Stimulated activated CD4-positive, alpha-beta T cell treated with anti-CD3 and anti-CD28 coated beads, Interleukin-2, amount 100 ng/mL, for 4 hours (primary cell): ENCODE measurements around the gene OAS2.
A peak's percentile ranks its signal among the peaks of the same experiment; 100 is the strongest.

Experiments used
- DNase-seq: peaks from one replicate; pipeline ENCODE4 v3.0.0-alpha.2; 2020; ENCODE audit warnings: low read depth

Gene OAS2

DNA sequence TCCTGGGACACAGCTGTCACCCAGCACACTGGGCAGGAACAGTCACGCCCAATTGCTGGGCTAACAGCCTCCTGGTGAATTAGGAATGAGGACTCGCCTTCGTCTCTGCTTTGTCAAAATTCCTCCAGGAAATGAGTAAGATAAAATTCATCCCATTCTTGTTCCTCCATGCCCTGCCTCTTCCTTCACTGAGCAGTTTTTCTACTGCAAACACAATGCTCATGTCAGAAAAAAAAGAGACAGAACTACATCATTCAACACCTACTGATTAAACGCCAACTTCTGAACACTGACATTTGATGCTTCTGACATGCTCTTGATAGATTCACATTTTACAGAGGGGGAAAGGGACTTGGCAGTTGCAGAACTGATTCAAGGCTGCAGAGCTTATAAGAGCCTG is 40.7 kb downstream of the OAS2 start:
- DNase-seq: no peak

GRCh38 chr12:113021500-113021899 is 43.2 kb downstream of the OAS2 start:
- DNase-seq: no peak

DNA sequence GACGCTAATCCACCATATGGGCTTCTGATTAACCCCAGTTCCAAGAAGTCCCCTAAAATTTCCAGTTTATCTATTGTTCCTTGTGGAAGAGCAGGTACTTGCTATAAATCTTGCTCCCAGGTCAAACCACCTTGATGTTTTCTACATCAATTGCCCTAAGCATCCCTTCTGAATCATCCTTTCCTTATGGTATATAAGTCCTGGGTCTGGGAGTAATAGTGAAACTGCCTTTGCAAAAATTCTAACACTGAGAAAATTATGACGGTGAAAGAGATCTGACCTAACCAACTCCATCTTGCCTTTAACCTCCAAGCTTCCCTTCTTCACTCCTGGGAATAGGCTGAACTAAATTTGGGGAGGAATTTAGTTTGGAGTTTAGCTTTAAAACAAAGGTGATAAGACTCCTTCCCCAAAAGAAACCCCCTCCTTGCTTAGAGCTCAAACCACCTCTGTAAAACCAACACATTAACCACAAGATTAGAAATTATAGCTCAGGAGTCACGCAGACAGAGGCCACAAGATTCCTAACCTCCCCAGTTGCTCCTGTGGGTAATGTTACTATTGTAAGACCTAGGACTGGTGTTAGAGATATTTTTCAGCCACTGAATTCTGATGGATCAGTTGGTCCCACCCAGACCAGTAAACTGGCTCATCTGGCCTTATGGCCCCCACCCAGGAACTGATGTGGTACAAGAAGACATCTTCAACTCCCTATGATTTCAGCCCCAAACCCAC is 44.4 kb downstream of the OAS2 start:
- DNase-seq: no peak

DNA sequence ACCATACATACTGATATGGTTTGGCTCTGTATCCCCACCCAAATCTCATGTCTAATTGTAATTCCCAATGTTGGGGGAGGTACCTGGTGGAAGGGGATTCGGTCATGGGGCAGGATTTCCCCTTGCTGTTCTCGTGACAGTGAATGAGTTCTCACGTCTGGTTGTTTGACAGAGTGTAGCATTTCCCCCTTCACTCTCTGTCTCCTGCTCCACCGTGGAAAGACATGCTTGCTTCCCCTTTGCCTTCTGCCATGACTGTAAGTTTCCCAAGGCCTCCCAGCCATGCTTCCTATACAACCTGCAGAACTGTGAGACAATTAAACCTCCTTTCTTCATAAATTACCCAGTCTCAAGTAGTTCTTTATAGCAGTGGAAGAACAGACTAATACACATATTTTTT is 49.4 kb downstream of the OAS2 start:
- DNase-seq: no peak

DNA sequence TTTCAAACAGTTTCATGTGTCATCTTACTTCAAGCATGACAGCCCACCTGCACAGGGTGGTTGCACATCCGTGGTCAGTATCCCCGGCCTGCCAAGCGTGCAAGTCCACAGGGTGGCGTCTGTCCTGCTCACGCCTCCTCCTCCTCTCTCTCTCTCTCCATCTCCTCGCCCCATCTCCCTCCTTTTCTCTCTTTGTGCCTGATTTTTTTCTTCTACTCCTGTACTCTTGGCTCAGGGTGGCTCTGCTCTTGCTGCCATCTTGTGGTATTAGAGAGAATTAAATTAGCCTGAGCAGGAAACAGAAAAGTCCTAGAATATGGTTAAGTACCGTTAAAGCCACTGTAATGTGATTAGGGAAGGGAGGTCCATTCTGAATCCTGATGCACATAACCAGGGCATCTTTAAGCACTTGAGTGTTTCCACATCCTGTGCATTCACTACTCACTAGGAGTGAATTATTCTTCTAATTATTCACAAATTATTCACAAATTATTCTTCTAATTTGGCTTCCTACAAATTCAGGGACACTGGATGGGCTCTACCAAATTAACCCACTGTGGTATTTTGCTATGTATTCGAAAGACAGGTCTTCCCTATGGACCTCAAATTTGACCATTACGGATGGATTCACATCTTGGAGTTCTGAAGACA is 52.7 kb downstream of the OAS2 start:
- no peak for DNase-seq

DNA sequence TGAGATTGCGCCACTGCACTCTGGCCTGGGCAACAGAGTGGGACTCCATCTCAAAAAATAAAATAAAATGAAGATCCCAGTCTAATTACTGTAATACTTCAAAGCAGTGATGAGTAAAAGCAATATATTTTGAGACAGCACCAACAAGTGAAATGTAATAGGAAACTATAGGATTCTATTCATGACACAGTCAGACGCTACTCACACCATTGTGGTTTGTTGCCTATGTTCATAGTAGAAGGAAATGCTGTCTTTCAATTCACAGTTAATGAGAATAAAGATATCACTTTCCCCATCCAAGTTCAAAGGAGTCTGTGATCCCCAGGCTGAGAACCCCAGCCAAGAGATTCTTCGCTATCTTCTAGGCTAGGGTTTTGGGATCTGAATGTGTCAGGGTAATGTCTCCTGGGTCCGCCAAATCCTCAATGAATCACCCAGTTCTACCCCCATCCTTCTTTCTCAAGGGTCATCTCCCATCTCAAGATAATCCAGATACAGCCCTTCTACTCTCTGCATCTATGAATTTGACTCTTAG is 61.7 kb downstream of the OAS2 start:
- DNase-seq: no peak

GRCh38 chr12:113040722-113041171 is 62.4 kb downstream of the OAS2 start:
- DNase-seq: no peak

GRCh38 chr12:113041560-113041959 is 63.2 kb downstream of the OAS2 start:
- no peak for DNase-seq

DNA sequence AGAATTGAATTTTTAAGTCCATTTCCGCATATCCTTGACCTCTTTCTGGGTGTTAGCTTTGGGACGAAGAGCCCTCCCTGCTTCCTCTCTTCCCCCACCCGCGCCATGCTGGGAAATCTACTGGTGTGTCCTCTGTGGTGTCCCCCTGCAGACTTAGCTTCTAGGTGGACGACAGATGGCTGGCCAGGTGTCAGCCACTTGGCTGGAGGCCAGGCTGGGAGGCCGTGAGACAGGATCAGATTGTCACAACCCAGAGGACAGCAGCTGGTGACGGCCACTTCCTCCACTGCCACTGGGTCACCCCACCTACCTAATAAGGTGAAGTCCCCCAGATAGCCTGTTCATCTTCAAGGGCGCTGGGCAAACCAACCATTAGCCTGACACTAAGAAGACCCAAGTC is 64.9 kb downstream of the OAS2 start:
- no peak for DNase-seq

- no peak for DNase-seq
Measured at GRCh38 chr12:113044516-113044915, 66.2 kb downstream of the OAS2 start.

GRCh38 chr12:113048716-113049127 is 70.4 kb downstream of the OAS2 start:
- DNase-seq: peak; percentile 57

GRCh38 chr12:113049976-113050742 is 71.8 kb downstream of the OAS2 start:
- no peak for DNase-seq

DNA sequence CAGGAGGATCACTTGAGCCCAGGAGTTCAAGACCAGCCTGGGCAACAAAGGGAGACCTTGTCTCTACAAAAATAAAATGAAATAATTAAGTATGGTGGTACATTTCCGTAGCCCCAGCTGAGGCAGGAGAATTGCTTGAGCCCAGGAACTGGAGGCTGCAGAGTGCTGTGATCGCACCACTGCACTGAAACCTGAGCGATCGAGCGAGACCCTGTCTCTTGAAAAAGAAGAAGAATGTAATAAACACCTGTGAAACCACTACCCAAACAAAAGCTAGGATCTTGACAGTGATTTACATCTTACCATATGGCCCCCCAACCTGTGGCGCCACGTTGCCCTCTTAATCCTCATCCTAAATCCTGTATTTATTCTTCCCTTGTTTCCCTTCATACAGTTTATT is 72.5 kb downstream of the OAS2 start:
- no peak for DNase-seq

- no peak for DNase-seq
Measured at GRCh38 chr12:113051759-113052158, 73.4 kb downstream of the OAS2 start.

- no peak for DNase-seq
Measured at GRCh38 chr12:113052326-113052725, 74.0 kb downstream of the OAS2 start.

DNA sequence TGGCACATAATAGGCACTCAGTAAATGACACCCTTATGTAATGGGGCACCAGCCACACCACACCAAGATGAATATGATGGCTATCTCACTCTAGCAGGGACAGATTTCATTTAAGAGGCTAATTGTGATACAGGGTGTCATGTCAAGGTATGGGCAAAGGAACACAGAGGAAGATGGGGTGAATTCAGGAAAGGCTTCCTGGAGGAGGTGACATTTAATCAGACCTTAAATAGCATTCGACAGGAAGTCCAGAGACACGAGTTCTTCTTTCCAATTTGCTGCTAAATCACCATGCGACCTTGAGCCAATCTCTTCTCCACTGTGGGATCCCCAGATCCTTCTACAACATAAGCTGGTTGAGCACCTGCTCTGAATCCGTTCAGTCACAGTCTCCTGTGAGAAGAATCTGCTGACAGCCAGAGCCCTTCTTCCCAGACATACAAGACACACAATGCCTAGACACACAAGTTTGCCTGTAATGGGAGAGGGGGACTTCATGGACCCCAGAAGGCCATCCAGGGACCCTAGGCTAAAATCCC is 76.7 kb downstream of the OAS2 start:
- DNase-seq: no peak

GRCh38 chr12:113055594-113056380 is 77.5 kb downstream of the OAS2 start:
- no peak for DNase-seq

DNA sequence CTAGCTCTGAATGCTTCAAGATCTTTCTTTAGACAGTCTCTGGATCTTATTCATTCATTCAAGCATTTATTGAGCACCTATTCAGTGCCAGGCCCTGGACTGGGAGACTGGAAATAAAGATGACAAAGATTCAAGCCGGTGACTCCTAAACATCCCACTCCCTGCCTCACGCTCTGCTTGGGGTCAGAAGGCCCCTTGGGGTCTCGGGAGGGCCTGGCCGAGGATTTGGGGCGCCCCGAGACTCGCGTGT is 78.0 kb downstream of the OAS2 start:
- no peak for DNase-seq

GRCh38 chr12:113056631-113057488 is 78.5 kb downstream of the OAS2 start, which contains the start of gene DTX1:
Gene DTX1, plus strand, starts transcription at chr12:113056730. Its CDS starts 1,463 bp downstream, at chr12:113058193.
- DNase-seq: peak; percentile 37

DNA sequence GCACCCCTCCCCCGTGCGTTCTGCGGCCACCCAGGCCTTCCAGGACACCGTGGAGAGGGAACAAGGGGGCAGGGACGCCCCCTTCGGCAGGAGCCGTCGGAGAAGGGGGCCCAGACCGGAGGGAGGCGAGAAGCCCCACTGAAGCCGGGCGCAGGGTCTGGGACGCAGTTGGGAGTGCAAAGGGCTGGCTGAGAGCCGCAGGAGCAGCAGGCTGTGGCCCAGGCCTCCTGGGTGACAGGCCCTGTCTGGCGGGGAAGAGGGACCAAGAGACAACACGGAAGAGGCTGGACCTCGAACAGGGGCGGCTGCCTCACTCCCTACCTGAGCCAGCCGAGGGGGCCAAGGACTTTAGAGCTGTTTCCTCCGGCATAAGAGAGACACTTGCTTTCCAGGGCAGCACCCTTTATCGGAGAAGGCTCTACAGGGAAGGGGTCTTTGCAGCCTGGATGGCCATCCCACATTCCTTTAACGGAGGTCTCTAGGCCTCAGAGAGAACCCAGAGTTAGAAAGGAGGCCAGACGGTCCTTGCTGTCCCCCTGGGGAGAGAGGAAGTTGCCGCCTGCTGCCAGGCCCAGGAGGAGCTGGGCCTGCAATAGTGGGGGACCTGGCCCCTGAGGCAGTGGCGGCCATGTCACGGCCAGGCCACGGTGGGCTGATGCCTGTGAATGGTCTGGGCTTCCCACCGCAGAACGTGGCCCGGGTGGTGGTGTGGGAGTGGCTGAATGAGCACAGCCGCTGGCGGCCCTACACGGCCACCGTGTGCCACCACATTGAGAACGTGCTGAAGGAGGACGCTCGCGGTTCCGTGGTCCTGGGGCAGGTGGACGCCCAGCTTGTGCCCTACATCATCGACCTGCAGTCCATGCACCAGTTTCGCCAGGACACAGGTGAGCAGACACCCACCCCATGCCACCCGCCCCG is 79.5 kb downstream of the OAS2 start:
- no peak for DNase-seq
